Inferior parietal cortex (tissue), 1 donor: ENCODE results near the gene CD36.
A peak's percentile ranks its signal among the peaks of the same experiment; 100 is the strongest.

Experiments used
- DNase-seq: peaks from one replicate; pipeline ENCODE4 v3.0.0-alpha.2; 2016; ENCODE audit errors: extremely low spot score

CD36 gene

DNA sequence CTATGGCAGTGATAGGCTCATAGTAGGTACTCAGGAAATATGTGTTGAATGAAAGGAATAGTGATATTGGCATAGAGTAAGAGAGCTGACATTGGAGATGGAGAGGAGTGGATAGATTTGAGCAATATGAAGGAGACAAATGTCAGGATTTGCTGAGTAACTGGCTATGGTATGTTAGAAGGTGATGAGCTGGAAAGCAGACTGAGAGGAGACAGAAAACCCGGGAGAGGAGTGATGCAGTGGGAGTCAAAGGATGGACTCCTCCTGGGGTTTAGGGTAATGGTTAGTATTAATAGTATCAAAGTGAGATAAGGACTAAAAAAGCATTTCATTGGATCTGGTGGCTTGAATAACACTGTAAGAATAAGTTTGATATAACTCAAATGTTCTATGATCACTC is 64.8 kb downstream of the CD36 start:
- no peak for DNase-seq

DNA sequence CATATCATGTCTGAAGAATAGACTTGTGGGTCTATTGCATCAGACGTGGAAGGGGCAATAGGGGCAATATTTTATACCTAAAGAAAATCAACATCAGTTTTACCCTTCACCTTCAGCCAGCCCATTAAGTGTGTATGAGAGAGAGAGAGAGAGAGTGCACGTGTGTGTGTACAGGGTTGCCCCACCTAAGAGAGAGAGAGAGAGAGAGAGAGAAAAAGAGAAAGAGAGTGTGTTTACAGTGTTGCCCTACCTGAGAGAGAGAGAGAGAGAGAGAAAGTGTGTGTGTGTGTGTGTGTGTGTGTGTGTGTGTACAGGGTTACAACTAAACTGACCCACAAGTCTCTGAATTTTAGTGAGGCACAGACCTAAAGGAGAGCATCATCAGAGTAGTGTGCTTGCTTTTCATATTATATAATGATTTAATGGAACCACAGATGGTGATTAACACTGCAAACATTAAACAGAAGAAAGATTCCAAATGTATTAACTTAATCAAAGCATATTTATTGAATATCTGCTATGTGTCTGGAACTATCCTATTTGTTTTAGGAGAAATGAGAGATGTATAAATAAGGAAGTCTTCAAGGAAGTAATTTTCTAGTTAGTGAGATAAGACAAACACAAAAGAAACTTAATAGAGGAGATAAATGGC is 66.8 kb downstream of the CD36 start:
- no peak for DNase-seq

DNA sequence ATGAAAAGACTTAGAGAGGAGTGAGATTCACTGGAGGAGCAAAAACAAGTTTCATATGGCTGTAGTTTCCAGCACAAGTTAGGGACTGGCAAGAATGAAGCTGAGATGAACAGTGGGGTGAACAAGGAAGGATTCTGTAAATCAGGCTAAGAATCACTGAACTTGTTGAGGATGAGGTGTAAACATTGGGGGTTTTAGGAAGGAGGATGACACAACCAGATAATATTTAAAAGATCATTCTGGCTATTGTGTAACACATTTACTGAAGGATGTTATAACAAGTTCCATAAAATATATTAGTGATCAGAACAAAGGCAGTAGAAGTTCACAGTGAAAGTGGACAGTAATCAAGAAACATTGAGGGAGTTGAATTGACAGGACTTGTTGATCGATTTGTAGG is 68.9 kb downstream of the CD36 start:
- no peak for DNase-seq

DNA sequence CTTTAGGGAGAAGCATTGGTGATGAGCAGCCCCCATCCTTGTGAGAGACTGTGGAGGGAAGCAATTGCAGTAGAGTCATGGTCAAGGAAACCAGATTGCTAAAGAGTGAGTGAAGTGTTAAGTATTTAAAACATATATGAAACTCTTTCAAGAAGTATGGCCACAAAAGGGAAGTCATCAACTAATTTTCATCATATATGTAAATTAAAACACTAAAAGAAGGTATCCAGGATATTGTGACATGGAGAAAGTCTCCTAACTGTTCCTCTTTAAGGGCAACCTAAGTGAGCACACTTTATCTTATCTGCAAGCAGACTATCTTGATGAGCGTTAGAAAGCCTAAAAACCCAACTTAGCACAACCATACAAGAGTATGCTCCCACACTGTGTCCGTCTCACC is 69.7 kb downstream of the CD36 start:
- no peak for DNase-seq

DNA sequence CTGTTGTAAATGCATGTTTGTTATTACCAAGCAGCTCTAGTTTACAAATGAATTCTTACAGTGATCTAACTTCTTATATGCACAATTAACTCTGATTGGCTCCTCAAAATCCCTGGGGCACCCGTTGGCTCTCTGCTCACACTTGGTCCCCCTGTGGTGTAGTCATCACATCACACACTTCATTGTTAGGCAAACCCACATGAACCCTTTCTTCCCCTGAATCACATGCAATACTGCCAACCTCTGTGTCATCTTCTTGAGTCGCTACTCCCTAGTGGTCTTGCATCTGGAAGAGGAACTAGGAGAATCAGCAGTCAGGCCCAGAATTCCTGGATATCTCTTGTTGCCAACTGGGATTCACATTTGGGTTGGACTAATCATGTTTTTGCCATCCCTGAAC is 73.1 kb downstream of the CD36 start:
- DNase-seq: no peak

DNA sequence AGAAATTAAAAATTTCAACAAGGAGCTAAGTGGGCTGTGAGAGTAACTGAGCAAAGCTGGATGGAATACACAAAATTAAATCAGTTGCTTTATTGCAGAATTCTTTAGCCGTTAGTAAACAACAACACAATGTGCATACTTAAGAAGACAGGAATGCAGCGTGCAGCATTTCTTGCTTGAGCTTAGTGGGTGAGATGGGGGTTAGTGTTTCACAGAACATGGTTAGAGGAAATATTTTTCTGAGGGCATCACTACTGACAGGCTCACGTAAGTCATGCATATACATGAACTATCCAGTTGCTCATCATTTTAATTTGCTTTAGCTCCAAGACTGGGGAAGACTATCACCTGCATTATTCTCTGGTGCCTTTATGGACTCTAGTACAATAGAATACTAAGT is 80.8 kb downstream of the CD36 start:
- no peak for DNase-seq

DNA sequence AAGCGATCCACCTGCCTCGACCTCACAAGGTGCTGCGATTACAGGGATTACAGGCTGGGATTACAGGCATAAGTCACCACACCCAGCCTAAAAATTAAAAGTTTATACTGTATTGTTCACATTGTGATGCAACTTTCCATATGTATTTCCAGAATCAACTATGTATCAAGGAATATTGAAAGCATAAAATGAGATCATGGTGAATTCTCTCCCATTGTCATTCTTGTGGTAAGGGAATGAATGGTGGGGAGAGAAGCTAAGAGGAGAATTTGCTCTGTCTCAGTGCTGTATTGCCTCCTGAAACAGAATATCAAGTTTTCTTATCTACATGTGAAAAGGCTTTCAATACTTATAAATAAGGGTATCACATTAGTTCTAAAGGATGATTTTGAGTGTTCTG is 81.7 kb downstream of the CD36 start:
- DNase-seq: no peak

DNA sequence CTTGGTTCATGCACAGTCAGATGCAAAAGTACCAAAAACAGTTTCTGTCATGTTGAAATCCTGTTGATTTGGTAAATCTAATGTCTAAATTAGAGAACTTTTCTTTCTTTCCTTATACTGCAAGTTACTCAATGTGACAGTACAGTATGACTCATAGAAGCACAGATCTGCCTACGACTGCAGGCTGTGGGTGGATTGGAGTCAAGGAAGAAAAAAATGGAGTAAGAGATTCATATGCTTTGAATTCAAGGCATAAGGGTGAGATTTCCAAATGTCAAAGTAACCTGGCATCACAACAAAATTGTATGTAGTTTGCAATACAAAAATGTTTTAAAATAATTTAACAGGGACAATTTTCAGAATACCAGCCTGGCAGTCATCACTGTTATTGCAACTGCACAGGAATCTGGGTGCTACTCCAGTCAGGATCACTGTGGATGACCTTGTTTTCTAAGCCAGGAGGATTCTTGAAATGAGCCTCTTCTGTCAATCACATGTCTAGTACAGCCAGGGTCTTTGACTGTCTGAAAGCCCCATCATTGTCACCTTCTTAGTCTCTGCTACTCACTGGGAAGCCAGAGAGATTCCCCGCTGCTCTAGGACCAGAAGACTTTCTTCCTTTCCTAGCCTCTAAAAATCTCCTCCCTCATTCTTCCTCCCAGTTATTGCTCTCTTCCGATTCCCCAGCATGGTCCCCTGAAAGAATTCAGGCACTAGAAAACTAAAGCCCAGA is 83.6 kb downstream of the CD36 start:
- DNase-seq: peak; percentile 39

DNA sequence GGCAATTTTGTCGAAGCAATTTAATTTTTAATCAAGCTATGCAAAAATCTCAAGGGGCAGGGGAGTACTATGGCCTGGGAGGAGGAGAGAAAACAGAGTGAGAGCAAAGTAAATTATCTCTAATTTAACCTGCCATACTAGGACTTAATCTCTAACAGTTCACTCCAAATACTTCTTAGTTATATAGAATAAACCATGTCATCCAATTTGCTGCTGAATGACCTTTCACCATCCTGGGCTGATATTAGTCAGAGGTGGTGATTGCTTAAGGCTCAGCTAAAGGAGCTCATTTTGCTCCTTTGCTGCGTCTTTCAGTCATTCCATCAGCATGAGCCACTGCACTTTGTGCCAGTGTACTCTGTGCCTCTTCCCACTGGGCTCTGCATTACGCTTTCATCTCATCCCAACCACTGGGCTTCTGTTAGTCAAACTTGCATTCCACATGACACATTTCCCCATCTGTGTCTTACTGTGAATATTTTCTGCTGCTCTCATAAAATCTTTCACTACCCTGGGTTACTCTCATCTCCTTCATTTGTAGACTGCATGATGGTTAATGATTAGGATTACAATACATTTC is 84.3 kb downstream of the CD36 start:
- peak; percentile 29 for DNase-seq

DNA sequence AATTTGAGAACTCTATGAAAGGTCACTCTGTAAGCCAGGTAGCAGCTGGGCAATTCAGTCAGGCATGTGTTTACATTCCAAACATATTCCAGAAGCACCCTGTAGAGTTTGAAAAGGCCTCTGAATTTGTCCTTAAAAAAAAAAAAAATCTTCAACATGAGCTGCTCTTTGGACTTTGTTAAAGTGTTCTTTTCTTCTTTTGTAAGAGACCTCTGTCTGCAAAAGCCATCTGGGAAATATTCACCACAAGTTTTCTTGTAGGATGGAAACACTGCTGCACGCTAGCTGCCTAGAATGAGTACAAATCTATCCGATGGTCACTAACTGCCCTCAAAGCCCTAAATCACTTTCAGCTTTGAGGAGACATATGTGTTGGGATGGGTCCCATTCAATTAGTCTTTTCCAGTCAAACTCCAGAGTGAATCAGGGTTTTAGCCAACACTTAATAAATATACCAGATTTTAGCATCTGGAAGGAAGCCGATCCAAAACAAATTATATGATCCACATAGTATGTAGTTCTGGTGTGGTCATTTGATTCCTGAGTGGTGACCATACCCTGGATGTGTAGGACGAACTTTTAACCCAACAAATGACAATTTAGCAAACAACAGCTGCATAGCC is 85.9 kb downstream of the CD36 start:
- no peak for DNase-seq

DNA sequence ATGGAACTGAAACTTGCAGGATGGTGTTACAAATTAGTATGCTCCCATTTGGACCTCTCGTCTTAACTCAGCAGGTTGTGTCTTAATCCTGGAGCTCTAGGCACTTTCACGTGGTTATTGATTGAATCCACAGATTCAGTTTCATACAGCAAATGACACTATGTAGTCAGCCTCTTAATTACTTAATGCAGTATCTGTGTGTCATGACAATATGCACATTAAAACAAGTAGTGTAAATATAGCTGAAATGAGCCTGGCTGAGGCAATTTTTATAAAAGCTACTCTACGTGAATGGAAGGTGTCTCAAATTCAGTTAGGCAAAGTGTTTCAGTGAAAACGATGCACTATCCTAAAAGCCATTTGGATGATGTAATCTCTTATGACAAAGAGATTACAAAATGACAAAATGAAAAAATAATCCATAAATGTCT is 86.8 kb downstream of the CD36 start:
- DNase-seq: no peak
